ENCODE results near the gene MACROD1.
A peak's percentile ranks its signal among the peaks of the same experiment; 100 is the strongest.

The MACROD1 gene

DNA sequence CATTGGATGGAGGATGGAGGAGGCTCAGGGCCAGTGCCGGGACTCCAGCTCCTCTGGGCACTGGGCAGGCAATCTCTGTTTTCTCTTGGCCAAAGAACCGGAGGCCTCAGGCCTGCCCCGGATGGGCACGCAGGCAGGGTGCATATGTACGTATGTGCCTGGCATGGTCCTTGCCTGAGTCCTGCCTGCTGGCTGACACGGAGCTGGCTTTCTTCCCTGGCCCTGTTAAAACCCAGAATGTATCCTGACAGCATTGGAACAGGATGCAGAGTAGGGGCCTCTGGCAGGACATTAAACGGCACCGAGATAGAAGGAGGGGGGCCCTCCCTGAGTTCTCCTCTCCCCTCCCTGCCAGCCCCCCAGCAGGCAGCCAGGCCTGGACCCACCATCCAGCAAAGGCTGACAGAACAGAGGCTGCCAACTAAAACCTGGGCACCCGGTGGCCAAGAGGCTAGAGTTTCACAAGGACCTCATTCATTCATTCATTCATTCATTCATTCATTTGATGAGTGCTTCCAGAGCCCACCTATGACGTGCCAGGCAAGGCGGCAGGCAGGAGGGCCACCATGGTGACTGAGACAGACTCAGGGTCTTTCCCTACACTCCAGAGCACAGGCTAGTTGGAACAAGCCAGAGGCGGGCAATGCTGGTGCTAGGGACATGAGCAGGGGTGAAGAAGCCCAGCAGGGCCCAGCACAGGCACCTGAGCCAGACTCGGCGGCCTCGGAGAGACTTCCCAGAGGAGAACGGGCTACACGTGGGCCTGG is 101.4 kb downstream of the MACROD1 start:
- TF ChIP-seq, protein P1, sequence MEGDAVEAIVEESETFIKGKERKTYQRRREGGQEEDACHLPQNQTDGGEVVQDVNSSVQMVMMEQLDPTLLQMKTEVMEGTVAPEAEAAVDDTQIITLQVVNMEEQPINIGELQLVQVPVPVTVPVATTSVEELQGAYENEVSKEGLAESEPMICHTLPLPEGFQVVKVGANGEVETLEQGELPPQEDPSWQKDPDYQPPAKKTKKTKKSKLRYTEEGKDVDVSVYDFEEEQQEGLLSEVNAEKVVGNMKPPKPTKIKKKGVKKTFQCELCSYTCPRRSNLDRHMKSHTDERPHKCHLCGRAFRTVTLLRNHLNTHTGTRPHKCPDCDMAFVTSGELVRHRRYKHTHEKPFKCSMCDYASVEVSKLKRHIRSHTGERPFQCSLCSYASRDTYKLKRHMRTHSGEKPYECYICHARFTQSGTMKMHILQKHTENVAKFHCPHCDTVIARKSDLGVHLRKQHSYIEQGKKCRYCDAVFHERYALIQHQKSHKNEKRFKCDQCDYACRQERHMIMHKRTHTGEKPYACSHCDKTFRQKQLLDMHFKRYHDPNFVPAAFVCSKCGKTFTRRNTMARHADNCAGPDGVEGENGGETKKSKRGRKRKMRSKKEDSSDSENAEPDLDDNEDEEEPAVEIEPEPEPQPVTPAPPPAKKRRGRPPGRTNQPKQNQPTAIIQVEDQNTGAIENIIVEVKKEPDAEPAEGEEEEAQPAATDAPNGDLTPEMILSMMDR (IDR thresholded peaks at IDR 0.05; ENCODE audit: insufficient read depth, missing control alignments), result no peak
- FAIRE-seq (no peak), DNase-seq (ENCODE audit: insufficient read length, low spot score) (no peak)

- no peak for FAIRE-seq
- TF ChIP-seq, protein P1 (IDR thresholded peaks at IDR 0.05; ENCODE audit: insufficient read depth, missing control alignments), result no peak
- DNase-seq (ENCODE audit: insufficient read length, low spot score), result no peak
Measured at GRCh38 chr11:64063777-64064176, 102.1 kb downstream of the MACROD1 start.

- FAIRE-seq, result no peak
- TF ChIP-seq, protein P1 (IDR thresholded peaks at IDR 0.05; ENCODE audit: insufficient read depth, missing control alignments), result no peak
- no peak for DNase-seq (ENCODE audit: insufficient read length, low spot score)
Measured at GRCh38 chr11:64062185-64063039, 103.5 kb downstream of the MACROD1 start.

DNA sequence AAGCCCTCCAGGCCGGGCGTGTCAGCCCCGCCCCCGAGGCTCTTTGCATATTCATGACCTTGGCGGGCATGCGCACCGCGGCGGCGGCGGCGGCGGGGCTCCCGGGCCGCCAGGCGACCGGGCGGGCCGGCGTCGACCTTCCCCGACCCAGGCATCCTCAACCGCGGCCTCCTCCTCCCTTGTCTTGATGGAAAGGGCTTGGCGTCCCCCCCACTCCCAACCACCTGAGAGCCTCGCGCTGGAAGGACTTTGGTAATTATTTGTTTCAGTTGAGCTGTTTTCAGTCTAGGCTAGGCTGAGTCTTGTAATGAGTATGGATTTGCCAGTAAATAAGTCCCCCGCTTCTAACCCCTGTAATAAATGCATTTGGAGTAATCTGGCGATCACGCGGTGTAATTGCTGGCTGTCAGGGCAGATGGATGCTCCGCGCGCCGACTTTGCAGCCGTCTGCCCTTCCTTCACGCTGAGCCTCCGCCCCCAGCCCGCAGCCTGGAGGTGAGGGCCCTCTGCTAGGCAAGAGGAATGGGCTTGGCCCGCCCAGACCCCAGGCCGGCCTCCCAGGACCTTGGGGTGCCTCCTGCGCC is 105.0 kb downstream of the MACROD1 start:
- FAIRE-seq (no peak), DNase-seq (ENCODE audit: insufficient read length, low spot score) (peak; percentile 95)
- TF ChIP-seq, protein P1 (IDR thresholded peaks at IDR 0.05; ENCODE audit: insufficient read depth, missing control alignments), result no peak

- TF ChIP-seq, protein P1 (IDR thresholded peaks at IDR 0.05; ENCODE audit: insufficient read depth, missing control alignments), result no peak
- FAIRE-seq (no peak), DNase-seq (ENCODE audit: insufficient read length, low spot score) (no peak)
Measured at GRCh38 chr11:64060263-64060860, 105.6 kb downstream of the MACROD1 start.

GRCh38 chr11:64059339-64060140 is 106.4 kb downstream of the MACROD1 start:
- TF ChIP-seq, protein P1 (IDR thresholded peaks at IDR 0.05; ENCODE audit: insufficient read depth, missing control alignments), result no peak
- FAIRE-seq (no peak), DNase-seq (ENCODE audit: insufficient read length, low spot score) (no peak)
